GM23338 (cell line): ENCODE data around the gene ARHGAP10. TPM values are rescaled to one million over a fixed set of nuclear protein-coding genes. Genes with fewer than 3 reads are reported as not detected.

Experiments
- ATAC-seq: fragments of 200-7000 bp; cut with Tn5 transposase; 3 replicates; pipeline ENCODE4 v1.9.1; 2020
- DNase-seq: peaks from one replicate; pipeline ENCODE4 v3.0.0-alpha.2; 2015; ENCODE audit warnings: low spot score
- H2AFZ ChIP-seq: fragments of 200-600 bp; sonication (generic); 2 replicates; pipeline ENCODE4 v1.8.0; 2016; ENCODE audit warnings: antibody characterized with exemption, mild to moderate bottlenecking, moderate library complexity
- H3F3A ChIP-seq: fragments of 200-600 bp; sonication (generic); replicated peaks from 2 replicates; pipeline ENCODE4 v1.8.0; 2017; ENCODE audit warnings: antibody characterized with exemption, mixed run types, low read depth
- H3K27ac ChIP-seq: fragments of 200-600 bp; sonication (generic); 2 replicates; pipeline ENCODE4 v1.6.1; 2016; ENCODE audit warnings: low read depth
- H3K27me3 ChIP-seq: fragments of 200-600 bp; sonication (generic); 2 replicates; pipeline ENCODE4 v1.8.0; 2016; ENCODE audit warnings: mild to moderate bottlenecking, mixed run types, moderate library complexity; ENCODE audit not compliant: insufficient read depth
- H3K36me3 ChIP-seq: fragments of 200-600 bp; sonication (generic); 2 replicates; pipeline ENCODE4 v1.8.0; 2016; ENCODE audit warnings: mild to moderate bottlenecking; ENCODE audit not compliant: insufficient read depth
- H3K4me1 ChIP-seq: fragments of 200-600 bp; sonication (generic); 2 replicates; pipeline ENCODE4 v1.8.0; 2016; ENCODE audit warnings: mild to moderate bottlenecking, moderate library complexity; ENCODE audit not compliant: insufficient read depth
- H3K4me2 ChIP-seq: fragments of 200-600 bp; sonication (generic); 2 replicates; pipeline ENCODE4 v1.7.1; 2017; ENCODE audit warnings: mixed run types
- H3K4me3 ChIP-seq: fragments of 200-600 bp; sonication (generic); 2 replicates; pipeline ENCODE4 v1.6.1; 2016; ENCODE audit warnings: mixed run types
- H3K79me2 ChIP-seq: fragments of 200-600 bp; sonication (generic); replicated peaks from 2 replicates; pipeline ENCODE4 v1.8.0; 2017; ENCODE audit warnings: mild to moderate bottlenecking; ENCODE audit not compliant: insufficient read depth
- H3K9me2 ChIP-seq: fragments of 200-600 bp; sonication (generic); 2 replicates; pipeline ENCODE4 v1.8.0; 2017; ENCODE audit not compliant: insufficient read depth
- H4K20me1 ChIP-seq: fragments of 200-600 bp; sonication (generic); replicated peaks from 2 replicates; pipeline ENCODE4 v1.8.0; 2017; ENCODE audit warnings: mild to moderate bottlenecking; ENCODE audit not compliant: insufficient read depth
- H3K27ac Mint-ChIP-seq: 2 replicates; pipeline ENCODE4 v1.8.0; 2020; ENCODE audit warnings: inconsistent platforms, mild to moderate bottlenecking, moderate library complexity, mixed read lengths
- H3K27me3 Mint-ChIP-seq: 3 replicates; pipeline ENCODE4 v1.8.0; 2022; ENCODE audit warnings: low read depth, mild to moderate bottlenecking, moderate library complexity, mixed read lengths, inconsistent platforms; ENCODE audit not compliant: insufficient read depth, poor library complexity
- H3K36me3 Mint-ChIP-seq: 3 replicates; pipeline ENCODE4 v1.8.0; 2021; ENCODE audit warnings: low read depth, mild to moderate bottlenecking, inconsistent platforms, moderate library complexity, mixed read lengths
- H3K4me1 Mint-ChIP-seq: 3 replicates; pipeline ENCODE4 v1.8.0; 2020; ENCODE audit warnings: mild to moderate bottlenecking, inconsistent platforms, mixed read lengths
- H3K4me3 Mint-ChIP-seq: 3 replicates; pipeline ENCODE4 v1.8.0; 2021; ENCODE audit warnings: moderate library complexity, mild to moderate bottlenecking, inconsistent platforms, mixed read lengths
- H3K9me3 Mint-ChIP-seq: 3 replicates; pipeline ENCODE4 v1.8.0; 2020; ENCODE audit warnings: moderate library complexity, mild to moderate bottlenecking, inconsistent platforms, mixed read lengths
- ETS1 ChIP-seq: IDR thresholded peaks from 2 replicates; pipeline ENCODE4 v1.6.1; 2016; ENCODE audit warnings: antibody characterized with exemption
- EZH2 ChIP-seq: fragments of 200-600 bp; sonication (generic); IDR thresholded peaks from one replicate; pipeline ENCODE4 v1.8.0; 2017; ENCODE audit warnings: antibody characterized with exemption, mild to moderate bottlenecking, low read depth; ENCODE audit not compliant: unreplicated experiment
- EZH2phosphoT487 ChIP-seq: fragments of 200-600 bp; sonication (generic); IDR thresholded peaks from one replicate; pipeline ENCODE4 v1.8.1; 2018; ENCODE audit warnings: antibody characterized with exemption; ENCODE audit not compliant: unreplicated experiment
- JUNB ChIP-seq: IDR thresholded peaks from one replicate; pipeline ENCODE4 v1.6.1; 2016; ENCODE audit warnings: antibody characterized with exemption; ENCODE audit not compliant: unreplicated experiment
- REST ChIP-seq: IDR thresholded peaks from one replicate; pipeline ENCODE4 v1.6.1; 2018; ENCODE audit warnings: antibody characterized with exemption; ENCODE audit not compliant: unreplicated experiment
- STAT1 ChIP-seq: IDR thresholded peaks from one replicate; pipeline ENCODE4 v1.6.1; 2016; ENCODE audit warnings: antibody characterized with exemption; ENCODE audit not compliant: unreplicated experiment
- ZNF114 ChIP-seq: fragments of 250-450 bp; sonication (Bioruptor Pico); IDR thresholded peaks from 2 replicates; pipeline ENCODE4 v1.5.0; 2020; ENCODE audit warnings: mild to moderate bottlenecking, moderate library complexity
- ZNF462 ChIP-seq: fragments of 250-450 bp; sonication (Bioruptor Pico); IDR thresholded peaks from 2 replicates; pipeline ENCODE4 v1.5.0; 2020; ENCODE audit warnings: mild to moderate bottlenecking, moderate library complexity
- polyA plus RNA-seq: library from polyadenylated mRNA; unstranded; fragments of >200 nt; fragmentation: Nextera tagmentation; extraction: Ambion mirVana; gene quantifications from 2 replicates; pipeline ENCODE4 v1.2.1, GENCODE V29; 2016
- total RNA-seq: library from RNA; depleted of rRNA; stranded (reverse); fragments of >200 nt; shearing (Covaris generic); gene quantifications from 2 replicates; pipeline ENCODE4 v1.2.3, GENCODE V29; 2014

The ARHGAP10 gene
- total and polyA plus RNA-seq, 2 experiments from 2014 or later, result 5.1 to 6.3 TPM

GRCh38 chr4:147786531-147786930, 54.6 kb downstream of the ARHGAP10 start (continued):
- TF ChIP-seq ETS1 (no peak), REST (no peak), EZH2phosphoT487 (no peak), EZH2 (no peak)

GRCh38 chr4:147787204-147787603, 55.3 kb downstream of the ARHGAP10 start:
- Mint-ChIP-seq H3K36me3 (no peaks in the 10 kb centered on the region), H3K4me3 (no peak overlapping the region), H3K4me1 (peaks cover 17% of the 10 kb centered on the region; the same call in 2 of the 3 replicates), H3K27ac (no peak overlapping the region), H3K27me3 (no peaks in the 10 kb centered on the region), H3K9me3 (no peaks in the 10 kb centered on the region)
- no peak overlapping the region for H3K27ac ChIP-seq
- H3K27me3 ChIP-seq, result no peaks in the 10 kb centered on the region
- H2AFZ ChIP-seq, result no peak overlapping the region
- H3K79me2 ChIP-seq, result no peaks in the 10 kb centered on the region
- no peak overlapping the region for H3K4me2 ChIP-seq
- ATAC-seq, result no peak
- no peaks in the 10 kb centered on the region for H3K36me3 ChIP-seq
- DNase-seq, result no peak
- H3K4me1 ChIP-seq, result peaks cover 2% of the 10 kb centered on the region; the same call in 1 of the 2 replicates
- no peaks in the 10 kb centered on the region for H4K20me1 ChIP-seq
- no peaks in the 10 kb centered on the region for H3K9me2 ChIP-seq
- peaks cover 8% of the 10 kb centered on the region; the same call in 1 of the 2 replicates for H3F3A ChIP-seq
- no peak overlapping the region for H3K4me3 ChIP-seq
- TF ChIP-seq EZH2 (no peak), STAT1 (no peak), JUNB (no peak), EZH2phosphoT487 (no peak), REST (no peak), ETS1 (no peak), ZNF462 (CRISPR knock-in tag) (no peak), ZNF114 (CRISPR knock-in tag) (no peak)
